ENCODE results near the gene RELA.
"Not testable (repeated sequence)": the region's sequence is repeated elsewhere in the genome, so short reads cannot be mapped to it uniquely, and the experiment has no call there.

The RELA gene

GRCh38 chr11:65663639-65664200 lies 1.0 kb upstream of the RELA start:
- DNase-seq = peak; percentile 43

- DNase-seq = no peak
Measured at GRCh38 chr11:65662247-65662798, 393 bp downstream of the RELA start.

GRCh38 chr11:65661599-65662246 lies 993 bp downstream of the RELA start:
- DNase-seq = no peak

- not testable (repeated sequence) for DNase-seq
Measured at GRCh38 chr11:65660908-65661307, 1.8 kb downstream of the RELA start.

GRCh38 chr11:65660038-65660437 lies 2.7 kb downstream of the RELA start:
- DNase-seq = no peak

- no peak for DNase-seq
Measured at GRCh38 chr11:65658174-65659021, 4.3 kb downstream of the RELA start.

- DNase-seq = no peak
Measured at GRCh38 chr11:65657426-65657825, 5.3 kb downstream of the RELA start.

- no peak for DNase-seq
Measured at GRCh38 chr11:65655570-65656332, 7.0 kb downstream of the RELA start.

GRCh38 chr11:65654375-65655349 lies 8.1 kb downstream of the RELA start:
- no peak for DNase-seq

GRCh38 chr11:65653229-65654225 lies 9.2 kb downstream of the RELA start:
- DNase-seq = no peak

GRCh38 chr11:65652511-65653228 lies 10.0 kb downstream of the RELA start:
- DNase-seq = peak; percentile 94

GRCh38 chr11:65651589-65652510 lies 10.9 kb downstream of the RELA start:
- no peak for DNase-seq

GRCh38 chr11:65651339-65651588 lies 11.5 kb downstream of the RELA start:
- no peak for DNase-seq

GRCh38 chr11:65650547-65651338 lies 12.0 kb downstream of the RELA start:
- no peak for DNase-seq

GRCh38 chr11:65649656-65650546 lies 12.8 kb downstream of the RELA start:
- no peak for DNase-seq

- no peak for DNase-seq
Measured at GRCh38 chr11:65648997-65649493, 13.7 kb downstream of the RELA start.
